Calu3 (cell line): Measurements from ENCODE around the gene FBXO4. TPM values are rescaled to one million over a fixed set of nuclear protein-coding genes. Genes with fewer than 3 reads are reported as not detected.

Source experiments
- BruUV-seq: library from RNA; stranded (reverse); fragments of 400-500 nt; replicated peaks from 2 replicates; lab custom pipeline; 2021; lab: Mats Ljungman, UMichigan
- CTCF ChIA-PET: fragments of 300-600 bp; sonication (Branson Sonifier 250); formaldehyde crosslinking; loops from one replicate; lab custom pipeline; 2022; ENCODE audit warnings: antibody characterized with exemption; lab: Charles Lee
- DNase-seq: peaks from one replicate; pipeline ENCODE4 v3.0.0; 2022
- H3K27ac Mint-ChIP-seq: one replicate; pipeline ENCODE4 v1.8.0; 2022; ENCODE audit warnings: mixed read lengths; ENCODE audit not compliant: unreplicated experiment
- H3K27me3 Mint-ChIP-seq: one replicate; pipeline ENCODE4 v1.8.0; 2022; ENCODE audit warnings: mixed read lengths; ENCODE audit not compliant: unreplicated experiment
- H3K36me3 Mint-ChIP-seq: one replicate; pipeline ENCODE4 v1.8.0; 2022; ENCODE audit warnings: mild to moderate bottlenecking, moderate library complexity, mixed read lengths; ENCODE audit not compliant: insufficient read depth, unreplicated experiment
- H3K4me1 Mint-ChIP-seq: one replicate; pipeline ENCODE4 v1.8.0; 2022; ENCODE audit warnings: mild to moderate bottlenecking, low read depth, mixed read lengths; ENCODE audit not compliant: unreplicated experiment
- H3K4me3 Mint-ChIP-seq: one replicate; pipeline ENCODE4 v1.8.0; 2022; ENCODE audit warnings: mild to moderate bottlenecking, low read depth, moderate library complexity, mixed read lengths; ENCODE audit not compliant: unreplicated experiment
- H3K9me3 Mint-ChIP-seq: one replicate; pipeline ENCODE4 v1.8.0; 2022; ENCODE audit warnings: low read depth, mixed read lengths; ENCODE audit not compliant: unreplicated experiment
- CTCF ChIP-seq: fragments of 200-600 bp; IDR thresholded peaks from one replicate; pipeline ENCODE4 v1.8.0; 2022; ENCODE audit warnings: antibody characterized with exemption; ENCODE audit not compliant: unreplicated experiment
- intact Hi-C: fragments of 100-400 bp; cut with micrococcal nuclease; formaldehyde crosslinking; loops from one replicate; pipeline ENCODE4 v1.10.0; 2022; ENCODE audit not compliant: unreplicated experiment
- total RNA-seq: library from RNA; stranded (reverse); gene quantifications from 2 replicates; pipeline ENCODE4 v1.2.3, GENCODE V29; 2022

Gene FBXO4
- total RNA-seq, 1 experiment from 2014 or later: 8.9 TPM

DNA sequence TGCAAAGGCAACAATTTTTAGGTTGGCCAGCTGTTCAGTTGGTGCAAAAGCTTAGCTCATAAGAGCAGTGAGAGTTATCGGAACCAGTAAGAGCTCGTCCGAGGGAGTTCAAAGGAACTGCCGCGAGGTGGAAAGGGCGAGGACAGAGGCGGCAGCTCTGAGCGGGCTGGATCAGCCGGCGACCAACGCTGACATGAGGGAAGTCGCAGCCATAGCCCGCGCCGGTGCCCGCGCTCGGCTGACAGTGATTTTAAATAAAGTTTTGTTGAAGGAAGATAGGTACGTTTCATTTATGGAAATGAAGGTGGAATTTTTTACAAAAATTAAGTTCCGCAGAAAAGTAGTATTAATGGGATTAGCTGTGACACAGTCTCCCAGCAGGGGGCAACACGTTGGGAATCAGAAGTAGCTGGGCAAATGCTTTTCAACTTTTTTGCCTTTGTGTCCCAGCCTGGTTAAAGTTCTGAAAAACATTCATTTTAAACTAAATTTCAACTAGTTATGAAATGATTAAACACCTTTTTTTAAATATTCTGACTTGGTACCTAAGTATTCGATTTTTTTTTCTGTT lies 43.2 kb downstream of the FBXO4 start:
- no TSS peak for BruUV-seq

GRCh38 chr5:41973087-41973486 lies 48.0 kb downstream of the FBXO4 start:
- CTCF ChIA-PET: no interaction called here
- Mint-ChIP-seq H3K27me3 (no peaks in the 10 kb centered on the region), H3K9me3 (peaks cover 11% of the 10 kb centered on the region), H3K27ac (no peak overlapping the region), H3K4me3 (no peak overlapping the region), H3K4me1 (no peaks in the 10 kb centered on the region), H3K36me3 (no peaks in the 10 kb centered on the region)
- no peak for DNase-seq
- BruUV-seq: no TSS peak
- intact Hi-C loops: no loop called here
- no peak for TF ChIP-seq CTCF

More for the DNA sequence above, 43.2 kb downstream of the FBXO4 start:
- TF ChIP-seq CTCF: no peak
- Mint-ChIP-seq H3K36me3 (no peaks in the 10 kb centered on the region), H3K4me3 (no peak overlapping the region), H3K4me1 (no peaks in the 10 kb centered on the region), H3K27me3 (no peaks in the 10 kb centered on the region), H3K9me3 (peaks cover 8% of the 10 kb centered on the region), H3K27ac (no peak overlapping the region)
- intact Hi-C loops: no loop called here
- DNase-seq: no peak
- CTCF ChIA-PET: no interaction called here

DNA sequence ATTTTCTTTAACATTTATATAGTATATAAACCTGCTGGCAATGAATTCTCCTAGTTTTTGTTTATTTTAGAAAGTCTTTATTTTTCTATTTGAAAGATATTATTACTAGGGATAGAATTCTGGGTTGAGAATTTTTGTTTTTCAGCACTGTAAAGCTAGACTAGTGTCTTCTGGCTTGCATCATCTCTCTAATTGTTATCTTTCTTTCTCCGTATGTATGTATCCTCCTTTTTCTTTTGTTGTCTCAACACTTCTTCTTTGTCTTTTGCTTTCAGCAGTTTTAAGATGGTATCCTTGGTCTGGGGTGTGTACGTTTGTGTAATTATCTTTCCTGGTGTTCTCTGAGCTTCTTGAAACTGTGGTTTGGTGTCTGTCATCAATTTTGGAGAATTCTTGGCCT lies 48.8 kb downstream of the FBXO4 start:
- Mint-ChIP-seq H3K4me1 (no peaks in the 10 kb centered on the region), H3K27me3 (no peaks in the 10 kb centered on the region), H3K36me3 (no peaks in the 10 kb centered on the region), H3K9me3 (peaks cover 9% of the 10 kb centered on the region), H3K27ac (no peak overlapping the region), H3K4me3 (no peak overlapping the region)
- no TSS peak for BruUV-seq
- TF ChIP-seq CTCF: no peak
- CTCF ChIA-PET: no interaction called here
- no peak for DNase-seq
- intact Hi-C loops: no loop called here

- TF ChIP-seq CTCF: no peak
- intact Hi-C loops: no loop called here
- BruUV-seq: no TSS peak
- Mint-ChIP-seq H3K4me3 (no peak overlapping the region), H3K4me1 (no peaks in the 10 kb centered on the region), H3K9me3 (peaks cover 4% of the 10 kb centered on the region), H3K36me3 (no peaks in the 10 kb centered on the region), H3K27ac (no peak overlapping the region), H3K27me3 (no peaks in the 10 kb centered on the region)
- CTCF ChIA-PET: no interaction called here
- DNase-seq: no peak
Measured at GRCh38 chr5:41978676-41979075, 53.6 kb downstream of the FBXO4 start.
